ENCODE results near the gene KCNQ5. TPM values are rescaled to one million over a fixed set of nuclear protein-coding genes. Genes with fewer than 3 reads are reported as not detected.

KCNQ5 gene
- total RNA-seq, 1 donor from 2014 or later = 0.08 TPM

DNA sequence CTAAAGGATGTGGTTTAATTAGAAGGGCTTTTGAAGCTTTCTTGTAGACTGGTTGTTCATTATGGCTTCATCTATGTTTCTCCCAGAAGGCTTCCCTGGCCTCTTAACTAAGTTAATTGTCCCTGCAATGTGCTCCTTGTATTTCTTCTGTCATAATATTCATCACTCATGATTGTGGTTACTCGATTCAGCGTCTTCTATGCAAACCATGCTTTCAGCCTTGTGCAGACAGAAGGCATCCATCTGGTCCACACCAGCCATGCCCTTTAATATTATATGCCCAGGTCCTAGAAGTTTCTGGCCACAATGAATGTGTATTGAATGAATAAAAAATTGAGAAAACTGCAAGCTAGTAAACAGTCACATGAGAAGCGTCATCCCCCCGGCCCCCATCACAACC, 440.3 kb downstream of the KCNQ5 start:
- Mint-ChIP-seq H3K4me3 (ENCODE audit: unreplicated experiment) (no peak overlapping the region), H3K27ac (ENCODE audit: unreplicated experiment) (no peak overlapping the region), H3K9me3 (ENCODE audit: unreplicated experiment) (no peaks in the 10 kb centered on the region), H3K27me3 (ENCODE audit: unreplicated experiment) (no peaks in the 10 kb centered on the region), H3K4me1 (ENCODE audit: unreplicated experiment) (peaks cover 9% of the 10 kb centered on the region), H3K36me3 (ENCODE audit: low read depth, unreplicated experiment) (no peaks in the 10 kb centered on the region)
- TF ChIP-seq CTCF (IDR thresholded peaks at IDR 0.05; ENCODE audit: unreplicated experiment) = no peak
- DNase-seq (ENCODE audit: low spot score) = no peak

DNA sequence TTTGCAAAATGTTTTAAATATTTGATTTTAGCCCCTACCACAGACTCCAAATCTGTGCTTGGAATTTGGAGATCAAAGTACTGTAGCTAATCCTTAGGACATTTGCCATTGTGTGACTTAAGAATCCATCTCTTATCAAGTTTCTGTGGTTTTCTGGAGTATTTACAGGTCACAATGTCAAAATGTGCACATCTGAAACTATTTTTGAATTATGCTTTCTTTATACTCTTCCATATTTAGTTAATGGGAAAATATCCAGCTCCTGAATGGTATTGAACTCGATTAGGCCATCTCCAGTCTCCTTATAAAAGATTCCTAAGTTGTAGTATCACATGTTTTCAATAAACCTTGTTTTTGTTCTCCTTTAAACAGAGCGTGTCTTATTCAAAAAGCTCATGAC, 441.0 kb downstream of the KCNQ5 start:
- TF ChIP-seq CTCF (IDR thresholded peaks at IDR 0.05; ENCODE audit: unreplicated experiment) = no peak

GRCh38 chr6:73064266-73064665, 442.4 kb downstream of the KCNQ5 start:
- no peak for TF ChIP-seq CTCF (IDR thresholded peaks at IDR 0.05; ENCODE audit: unreplicated experiment)
- H3K4me3 Mint-ChIP-seq (ENCODE audit: unreplicated experiment) = no peak overlapping the region
- H3K27me3 Mint-ChIP-seq (ENCODE audit: unreplicated experiment) = no peaks in the 10 kb centered on the region
- no peak overlapping the region for H3K27ac Mint-ChIP-seq (ENCODE audit: unreplicated experiment)
- no peaks in the 10 kb centered on the region for H3K9me3 Mint-ChIP-seq (ENCODE audit: unreplicated experiment)
- no peaks in the 10 kb centered on the region for H3K36me3 Mint-ChIP-seq (ENCODE audit: low read depth, unreplicated experiment)
- DNase-seq (ENCODE audit: low spot score) = no peak
- peaks cover 9% of the 10 kb centered on the region for H3K4me1 Mint-ChIP-seq (ENCODE audit: unreplicated experiment)

More for the DNA sequence above, 441.0 kb downstream of the KCNQ5 start:
- no peak overlapping the region for H3K4me3 Mint-ChIP-seq (ENCODE audit: unreplicated experiment)
- H3K9me3 Mint-ChIP-seq (ENCODE audit: unreplicated experiment) = no peaks in the 10 kb centered on the region
- H3K27me3 Mint-ChIP-seq (ENCODE audit: unreplicated experiment) = no peaks in the 10 kb centered on the region
- H3K4me1 Mint-ChIP-seq (ENCODE audit: unreplicated experiment) = peaks cover 9% of the 10 kb centered on the region
- no peaks in the 10 kb centered on the region for H3K36me3 Mint-ChIP-seq (ENCODE audit: low read depth, unreplicated experiment)
- no peak for DNase-seq (ENCODE audit: low spot score)
- H3K27ac Mint-ChIP-seq (ENCODE audit: unreplicated experiment) = no peak overlapping the region

DNA sequence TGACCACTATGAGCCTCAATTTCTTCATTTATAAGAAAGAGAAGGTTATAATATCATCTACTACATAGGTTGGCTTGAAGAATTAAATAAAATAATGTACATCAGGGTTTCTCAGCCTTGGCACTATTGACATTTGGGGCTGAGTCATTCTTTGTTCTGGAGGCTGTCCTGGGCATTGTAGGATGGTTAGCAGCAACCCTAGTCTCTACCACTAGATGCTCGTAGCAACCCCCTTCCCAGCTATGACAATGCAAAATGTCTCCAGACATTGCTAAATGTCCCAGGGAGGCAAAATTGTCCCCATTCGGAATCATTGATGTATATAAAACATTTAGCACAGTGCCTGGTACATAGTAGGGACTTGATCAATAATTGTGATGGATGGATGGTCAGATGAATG, 451.4 kb downstream of the KCNQ5 start:
- Mint-ChIP-seq H3K27ac (ENCODE audit: unreplicated experiment) (no peak overlapping the region), H3K27me3 (ENCODE audit: unreplicated experiment) (no peaks in the 10 kb centered on the region), H3K9me3 (ENCODE audit: unreplicated experiment) (no peaks in the 10 kb centered on the region), H3K4me1 (ENCODE audit: unreplicated experiment) (no peaks in the 10 kb centered on the region), H3K36me3 (ENCODE audit: low read depth, unreplicated experiment) (no peaks in the 10 kb centered on the region), H3K4me3 (ENCODE audit: unreplicated experiment) (no peak overlapping the region)
- TF ChIP-seq CTCF (IDR thresholded peaks at IDR 0.05; ENCODE audit: unreplicated experiment) = no peak
- DNase-seq (ENCODE audit: low spot score) = no peak

GRCh38 chr6:73074175-73074574, 452.3 kb downstream of the KCNQ5 start:
- no peak for DNase-seq (ENCODE audit: low spot score)
- TF ChIP-seq CTCF (IDR thresholded peaks at IDR 0.05; ENCODE audit: unreplicated experiment) = no peak
- H3K4me3 Mint-ChIP-seq (ENCODE audit: unreplicated experiment) = no peak overlapping the region
- no peaks in the 10 kb centered on the region for H3K27me3 Mint-ChIP-seq (ENCODE audit: unreplicated experiment)
- H3K27ac Mint-ChIP-seq (ENCODE audit: unreplicated experiment) = no peak overlapping the region
- no peaks in the 10 kb centered on the region for H3K4me1 Mint-ChIP-seq (ENCODE audit: unreplicated experiment)
- H3K36me3 Mint-ChIP-seq (ENCODE audit: low read depth, unreplicated experiment) = no peaks in the 10 kb centered on the region
- H3K9me3 Mint-ChIP-seq (ENCODE audit: unreplicated experiment) = no peaks in the 10 kb centered on the region

All from endothelial cell (in vitro differentiated cells).